ENCODE data around the gene RGS14.

Gene RGS14

GRCh38 chr5:177392765-177393164, 35.0 kb downstream of the RGS14 start:
- no peak for DNase-seq (ENCODE audit: extremely low read depth, low read depth)
- no peak for TF ChIP-seq CTCF (IDR thresholded peaks at IDR 0.05; ENCODE audit: low read depth, low read length, missing control alignments)
- no peak overlapping the region for H3K4me3 ChIP-seq (replicated peaks; ENCODE audit: low read depth, low read length)

DNA sequence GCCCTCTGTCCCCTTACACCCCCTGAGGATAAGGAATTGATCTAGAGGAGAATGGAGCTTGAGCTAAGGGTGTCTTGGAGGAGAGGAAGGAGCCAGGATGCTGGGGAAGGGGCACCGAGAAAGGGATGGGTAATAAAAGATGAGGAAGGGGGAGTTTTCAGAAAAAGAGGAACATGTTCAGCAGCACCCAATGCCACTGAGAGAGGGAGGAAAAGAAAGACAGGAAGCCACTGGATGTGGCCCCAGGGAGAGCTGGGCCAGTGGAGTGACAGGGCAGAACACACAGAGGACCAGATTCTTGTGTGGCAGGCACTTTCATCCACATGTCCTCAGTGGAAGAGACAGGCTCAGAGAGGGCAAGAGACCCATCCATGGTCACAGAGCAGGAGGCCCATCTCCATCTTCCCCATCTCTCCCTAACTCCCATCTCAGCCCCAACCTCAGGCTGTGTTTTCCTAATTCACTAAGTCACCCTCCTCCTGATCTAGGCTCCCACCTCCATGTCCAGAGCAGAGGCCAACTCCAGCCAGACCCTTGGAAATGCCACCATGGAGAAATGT, 35.6 kb downstream of the RGS14 start:
- no peak overlapping the region for H3K4me3 ChIP-seq (replicated peaks; ENCODE audit: low read depth, low read length)
- TF ChIP-seq CTCF (IDR thresholded peaks at IDR 0.05; ENCODE audit: low read depth, low read length, missing control alignments): no peak
- DNase-seq (ENCODE audit: extremely low read depth, low read depth): no peak

- no peak for DNase-seq (ENCODE audit: extremely low read depth, low read depth)
- H3K4me3 ChIP-seq (replicated peaks; ENCODE audit: low read depth, low read length): no peak overlapping the region
- TF ChIP-seq CTCF (IDR thresholded peaks at IDR 0.05; ENCODE audit: low read depth, low read length, missing control alignments): no peak
These were observed 36.3 kb downstream of the RGS14 start for GRCh38 chr5:177393990-177394389.

GRCh38 chr5:177396078-177396477, 38.4 kb downstream of the RGS14 start:
- no peak overlapping the region for H3K4me3 ChIP-seq (replicated peaks; ENCODE audit: low read depth, low read length)
- TF ChIP-seq CTCF (IDR thresholded peaks at IDR 0.05; ENCODE audit: low read depth, low read length, missing control alignments): no peak
- no peak for DNase-seq (ENCODE audit: extremely low read depth, low read depth)

GRCh38 chr5:177396807-177397206, 39.1 kb downstream of the RGS14 start:
- no peak for TF ChIP-seq CTCF (IDR thresholded peaks at IDR 0.05; ENCODE audit: low read depth, low read length, missing control alignments)
- no peak overlapping the region for H3K4me3 ChIP-seq (replicated peaks; ENCODE audit: low read depth, low read length)
- no peak for DNase-seq (ENCODE audit: extremely low read depth, low read depth)

GRCh38 chr5:177397875-177398390, 40.2 kb downstream of the RGS14 start:
- no peak for TF ChIP-seq CTCF (IDR thresholded peaks at IDR 0.05; ENCODE audit: low read depth, low read length, missing control alignments)
- no peak overlapping the region for H3K4me3 ChIP-seq (replicated peaks; ENCODE audit: low read depth, low read length)
- no peak for DNase-seq (ENCODE audit: extremely low read depth, low read depth)
